ENCODE measurements around the gene ABHD1. TPM values are rescaled to one million over a fixed set of nuclear protein-coding genes. Genes with fewer than 3 reads are reported as not detected.
"Not testable (repeated sequence)": the region's sequence is repeated elsewhere in the genome, so short reads cannot be mapped to it uniquely, and the experiment has no call there.

The ABHD1 gene
- total RNA-seq, 4 donors from 2014 or later: 0.61 to 2.3 (median 1.2) TPM

- TF ChIP-seq, protein P1, sequence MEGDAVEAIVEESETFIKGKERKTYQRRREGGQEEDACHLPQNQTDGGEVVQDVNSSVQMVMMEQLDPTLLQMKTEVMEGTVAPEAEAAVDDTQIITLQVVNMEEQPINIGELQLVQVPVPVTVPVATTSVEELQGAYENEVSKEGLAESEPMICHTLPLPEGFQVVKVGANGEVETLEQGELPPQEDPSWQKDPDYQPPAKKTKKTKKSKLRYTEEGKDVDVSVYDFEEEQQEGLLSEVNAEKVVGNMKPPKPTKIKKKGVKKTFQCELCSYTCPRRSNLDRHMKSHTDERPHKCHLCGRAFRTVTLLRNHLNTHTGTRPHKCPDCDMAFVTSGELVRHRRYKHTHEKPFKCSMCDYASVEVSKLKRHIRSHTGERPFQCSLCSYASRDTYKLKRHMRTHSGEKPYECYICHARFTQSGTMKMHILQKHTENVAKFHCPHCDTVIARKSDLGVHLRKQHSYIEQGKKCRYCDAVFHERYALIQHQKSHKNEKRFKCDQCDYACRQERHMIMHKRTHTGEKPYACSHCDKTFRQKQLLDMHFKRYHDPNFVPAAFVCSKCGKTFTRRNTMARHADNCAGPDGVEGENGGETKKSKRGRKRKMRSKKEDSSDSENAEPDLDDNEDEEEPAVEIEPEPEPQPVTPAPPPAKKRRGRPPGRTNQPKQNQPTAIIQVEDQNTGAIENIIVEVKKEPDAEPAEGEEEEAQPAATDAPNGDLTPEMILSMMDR (IDR thresholded peaks at IDR 0.05 in 4 of 5, conservative IDR thresholded peaks at IDR 0.05 in 1 of 5): no peak
- no peak for TF ChIP-seq POLR2A (IDR thresholded peaks at IDR 0.05)
Measured at GRCh38 chr2:27117995-27118524, 5.6 kb upstream of the ABHD1 start.

GRCh38 chr2:27118525-27119329 lies 4.9 kb upstream of the ABHD1 start, which contains the start of gene CGREF1:
TSS of gene CGREF1 (minus strand) at chr2:27119128. CDS start at chr2:27104366, 14,762 bp downstream.
- no peak for DNase-seq
- no peak for ATAC-seq
- Histone ChIP-seq H3K27me3 (peaks cover 0 to 5% (median 0%) of the 10 kb centered on the region in 3 donors), H3K9me3 (no peaks in the 10 kb centered on the region), H3K4me1 (peaks cover 8 to 17% of the 10 kb centered on the region in 2 donors), H3K27ac (no peak within 1 kb of the TSS), H3K4me3 (peak within 1 kb of the TSS; percentile 38 to 57 (median 48)), H3K36me3 (no peaks in the 10 kb centered on the region)
- in situ Hi-C loops (cut with MboI; ENCODE audit: low sequenced_read_pairs in 4 of 4) (no loop called here), intact Hi-C loops (cut with DNase I; ENCODE audit: low total_unique reads) (no loop called here)
- TF ChIP-seq, protein P1 (IDR thresholded peaks at IDR 0.05 in 4 of 5, conservative IDR thresholded peaks at IDR 0.05 in 1 of 5): no peak
- peak in 1 of 2 donors; percentile 19 for TF ChIP-seq POLR2A (IDR thresholded peaks at IDR 0.05)

More at GRCh38 chr2:27117995-27118524, 5.6 kb upstream of the ABHD1 start:
- DNase-seq (no peak), ATAC-seq (no peak)
- Histone ChIP-seq H3K9me3 (no peaks in the 10 kb centered on the region), H3K4me1 (peaks cover 6 to 12% of the 10 kb centered on the region in 2 donors), H3K27me3 (peaks cover 0 to 5% (median 0%) of the 10 kb centered on the region in 3 donors), H3K27ac (no peak overlapping the region), H3K4me3 (peak overlapping the region; percentile 38 to 57 (median 48)), H3K36me3 (no peaks in the 10 kb centered on the region)
- intact Hi-C loops (cut with DNase I; ENCODE audit: low total_unique reads) (no loop called here), in situ Hi-C loops (cut with MboI; ENCODE audit: low sequenced_read_pairs in 4 of 4) (no loop called here)

DNA sequence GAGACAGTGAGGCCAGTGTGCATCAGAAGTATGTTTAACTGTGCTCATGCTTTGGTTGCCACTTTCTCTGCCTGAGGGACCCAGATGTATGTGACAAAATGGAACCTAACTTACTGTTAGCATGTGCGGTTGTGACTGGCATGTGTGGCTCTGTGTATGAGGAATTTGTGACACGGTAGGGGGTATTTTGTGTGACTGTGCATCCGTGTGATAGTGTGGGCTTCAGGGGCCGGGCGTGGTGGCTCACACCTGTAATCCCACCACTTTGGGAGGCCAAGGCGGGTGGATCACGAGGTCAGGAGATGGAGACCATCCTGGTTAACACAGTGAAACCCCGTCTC lies 4.3 kb upstream of the ABHD1 start:
- in situ Hi-C loops (cut with MboI; ENCODE audit: low sequenced_read_pairs in 4 of 4); intact Hi-C loops (cut with DNase I; ENCODE audit: low total_unique reads); ATAC-seq; DNase-seq; H3K27ac ChIP-seq; H3K36me3 ChIP-seq; H3K27me3 ChIP-seq; H3K9me3 ChIP-seq: not testable (repeated sequence)
- Histone ChIP-seq H3K4me1 (peaks cover 12 to 17% of the 10 kb centered on the region in 2 donors), H3K4me3 (peak overlapping the region in 3 of 4 donors; percentile 44 to 53 (median 46))

DNA sequence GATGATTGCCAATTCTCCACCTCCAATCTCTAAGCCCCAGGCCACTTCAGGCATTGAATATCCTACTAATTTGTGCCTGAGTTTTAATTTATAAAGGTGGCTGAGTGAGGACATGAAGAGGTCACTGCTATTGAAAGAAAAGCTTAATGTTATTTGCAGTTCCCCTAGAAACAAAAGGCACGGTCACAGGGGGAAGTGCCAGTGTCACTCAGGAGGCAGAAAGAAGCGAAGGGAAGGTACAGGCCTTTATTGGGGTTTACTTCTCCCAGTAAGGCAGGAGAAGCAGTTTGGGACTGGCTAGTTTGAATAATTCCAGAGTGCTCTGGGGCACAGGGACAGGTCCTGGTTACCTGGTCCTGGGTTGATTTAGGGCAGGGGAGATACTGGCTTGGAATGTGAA lies 1.7 kb upstream of the ABHD1 start:
- DNase-seq: no peak
- ATAC-seq: no peak
- Histone ChIP-seq H3K4me3 (no peak overlapping the region), H3K27me3 (peaks cover 0 to 5% (median 0%) of the 10 kb centered on the region in 3 donors), H3K9me3 (no peaks in the 10 kb centered on the region), H3K4me1 (peaks cover 21 to 28% of the 10 kb centered on the region in 2 donors), H3K27ac (peak overlapping the region in 1 of 4 donors; percentile 93), H3K36me3 (no peaks in the 10 kb centered on the region)
- no peak for TF ChIP-seq POLR2A (IDR thresholded peaks at IDR 0.05)
- TF ChIP-seq, protein P1 (IDR thresholded peaks at IDR 0.05 in 4 of 5, conservative IDR thresholded peaks at IDR 0.05 in 1 of 5): no peak
- intact Hi-C loops (cut with DNase I; ENCODE audit: low total_unique reads): loop anchor here (5.0 kb wide), 1 partner anchor 160 kb away; the partner anchor contains the start of gene TRIM54
- in situ Hi-C loops (cut with MboI; ENCODE audit: low sequenced_read_pairs in 4 of 4): no loop called here

- peak overlapping the region; percentile 83 to 93 (median 86) for H3K27ac ChIP-seq
- H3K9me3 ChIP-seq: no peaks in the 10 kb centered on the region
- peaks cover 21 to 30% of the 10 kb centered on the region in 2 donors for H3K4me1 ChIP-seq
- peaks cover 0 to 5% (median 0%) of the 10 kb centered on the region in 3 donors for H3K27me3 ChIP-seq
- peak overlapping the region in 3 of 4 donors; percentile 65 to 80 (median 74) for H3K4me3 ChIP-seq
- ATAC-seq (no peak), DNase-seq (no peak)
- in situ Hi-C loops (cut with MboI; ENCODE audit: low sequenced_read_pairs in 4 of 4) (no loop called here), intact Hi-C loops (cut with DNase I; ENCODE audit: low total_unique reads) (loop anchor here (5.0 kb wide), 1 partner anchor 160 kb away; the partner anchor contains the start of gene TRIM54)
- no peaks in the 10 kb centered on the region for H3K36me3 ChIP-seq
- no peak for TF ChIP-seq POLR2A (IDR thresholded peaks at IDR 0.05)
- TF ChIP-seq, protein P1 (IDR thresholded peaks at IDR 0.05 in 4 of 5, conservative IDR thresholded peaks at IDR 0.05 in 1 of 5): no peak
Measured at GRCh38 chr2:27122791-27123190, 824 bp upstream of the ABHD1 start.
